ENCODE measurements around the gene FER1L5.

GRCh38 chr2:96694816-96695455, 52.4 kb downstream of the FER1L5 start:
- TF ChIP-seq CTCF (conservative IDR thresholded peaks at IDR 0.05; ENCODE audit: low read depth, low read length) (no peak), EZH2 (IDR thresholded peaks at IDR 0.05; ENCODE audit: borderline replicate concordance, low read depth, low read length, poor library complexity, severe bottlenecking) (no peak)
